IPS-NIHi7 (cell line): ENCODE data around the gene TAOK3.
A peak's percentile ranks its signal among the peaks of the same experiment; 100 is the strongest.

Source experiments
- DNase-seq: peaks from one replicate; pipeline ENCODE4 v3.0.0; 2012; ENCODE audit warnings: mixed read lengths; ENCODE audit errors: extremely low spot score

TAOK3 gene

DNA sequence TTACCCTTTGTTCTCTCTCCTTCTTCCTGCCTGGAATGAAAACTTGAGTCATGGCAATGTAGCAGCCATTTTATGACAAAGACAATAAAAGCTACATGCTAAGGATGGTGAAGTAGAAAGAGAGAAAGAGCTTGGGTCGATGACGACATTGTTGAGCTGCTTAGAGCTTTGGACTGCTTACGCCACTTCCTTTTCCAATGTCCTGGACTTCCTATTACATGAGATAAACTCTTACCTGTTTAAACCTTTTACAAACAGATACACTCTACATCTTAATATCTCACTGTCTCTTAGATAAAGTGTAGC is 166.6 kb downstream of the TAOK3 start:
- no peak for DNase-seq

DNA sequence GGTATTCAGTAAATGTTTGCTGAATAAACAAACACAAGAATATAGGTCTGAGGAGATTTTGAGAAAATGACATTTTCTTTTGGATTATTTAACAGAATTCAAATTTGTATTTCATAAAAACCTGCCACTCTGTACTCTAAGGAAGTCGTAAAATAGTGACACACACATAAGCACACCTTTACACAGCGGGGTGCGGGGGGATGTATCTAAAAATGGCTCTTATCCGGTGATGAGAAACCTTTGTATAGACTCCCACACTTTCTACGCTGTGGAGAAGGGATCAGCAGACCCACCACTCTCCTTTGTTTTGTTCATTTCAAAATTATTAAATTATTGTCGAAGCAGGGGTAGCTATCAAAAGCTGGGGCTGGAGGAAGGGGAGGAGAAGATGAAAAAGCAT is 178.7 kb downstream of the TAOK3 start:
- DNase-seq = no peak

DNA sequence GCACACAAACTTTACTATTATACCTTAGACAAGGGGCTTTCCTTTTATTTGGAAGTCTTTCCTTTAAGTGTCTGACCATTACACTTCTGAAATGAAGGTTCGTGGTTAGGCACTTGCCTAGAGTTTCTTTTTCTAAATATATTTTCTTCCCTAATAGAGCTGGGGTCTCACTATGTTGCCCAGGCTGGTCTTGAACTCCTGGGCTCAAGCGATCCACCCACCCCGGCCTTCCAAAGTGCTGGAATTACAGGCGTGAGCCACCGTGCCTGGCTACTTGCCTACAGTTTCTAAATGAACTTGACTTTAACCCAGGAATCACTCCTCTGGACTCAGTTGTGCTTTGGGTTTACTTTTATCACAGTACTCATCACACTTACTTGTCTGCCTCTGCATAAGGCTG is 179.2 kb downstream of the TAOK3 start:
- no peak for DNase-seq

DNA sequence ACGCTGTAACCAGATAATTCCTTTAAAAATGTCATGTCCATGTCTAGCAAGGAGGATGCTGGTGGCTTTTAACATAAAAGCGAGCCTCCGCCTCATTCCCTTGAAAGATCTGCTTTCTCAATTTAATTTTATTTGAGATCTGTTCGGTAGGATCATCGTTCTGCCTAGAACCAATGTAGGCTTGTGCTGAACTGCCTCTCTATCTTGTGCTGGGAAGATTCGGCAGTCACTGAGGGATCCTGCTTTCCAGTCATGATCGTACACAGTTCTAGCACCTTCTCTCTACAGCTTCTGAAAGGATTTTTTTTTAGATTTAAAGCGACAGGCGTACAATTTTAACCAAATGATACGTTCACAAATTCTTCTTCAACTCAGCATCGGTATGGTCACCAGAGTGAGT is 182.4 kb downstream of the TAOK3 start:
- DNase-seq = no peak

- peak; percentile 54 for DNase-seq
These were observed 182.9 kb downstream of the TAOK3 start for GRCh38 chr12:118189741-118190191.

- no peak for DNase-seq
These were observed 183.9 kb downstream of the TAOK3 start for GRCh38 chr12:118188690-118189371.

DNA sequence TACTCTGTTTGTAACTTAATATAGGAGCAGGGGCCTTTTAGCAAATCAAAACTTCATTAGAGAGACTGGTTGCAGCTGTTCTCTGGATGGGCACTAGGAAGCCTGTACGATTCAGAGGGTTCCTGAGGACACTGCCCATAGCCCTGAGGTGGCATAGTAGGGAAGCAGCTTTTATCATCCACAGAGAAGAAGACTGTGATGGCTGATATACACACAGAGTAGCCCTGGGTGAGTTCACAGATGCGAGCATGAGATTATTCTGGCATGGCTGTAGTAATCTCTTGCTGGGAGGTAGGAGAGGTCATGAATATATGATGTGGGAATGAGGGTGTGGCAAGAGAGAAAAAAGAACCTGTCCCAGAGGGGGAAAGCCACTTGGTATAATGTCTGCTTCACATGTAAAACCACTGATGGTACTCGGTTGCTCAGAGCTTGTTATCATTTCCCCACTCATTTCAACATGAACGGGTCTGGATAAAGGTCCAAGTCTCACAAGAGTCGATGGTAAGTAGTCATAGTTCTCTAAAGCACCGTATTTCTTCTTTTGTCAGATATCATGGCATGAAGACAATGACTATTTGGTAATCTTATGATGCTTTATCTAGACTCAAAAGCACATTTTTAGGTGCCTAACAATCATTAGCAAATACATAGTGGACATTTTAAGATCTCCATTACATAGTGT is 184.8 kb downstream of the TAOK3 start:
- DNase-seq = no peak

- DNase-seq = no peak
These were observed 186.9 kb downstream of the TAOK3 start for GRCh38 chr12:118185602-118186397.

- no peak for DNase-seq
These were observed 189.0 kb downstream of the TAOK3 start for GRCh38 chr12:118183711-118184110.

DNA sequence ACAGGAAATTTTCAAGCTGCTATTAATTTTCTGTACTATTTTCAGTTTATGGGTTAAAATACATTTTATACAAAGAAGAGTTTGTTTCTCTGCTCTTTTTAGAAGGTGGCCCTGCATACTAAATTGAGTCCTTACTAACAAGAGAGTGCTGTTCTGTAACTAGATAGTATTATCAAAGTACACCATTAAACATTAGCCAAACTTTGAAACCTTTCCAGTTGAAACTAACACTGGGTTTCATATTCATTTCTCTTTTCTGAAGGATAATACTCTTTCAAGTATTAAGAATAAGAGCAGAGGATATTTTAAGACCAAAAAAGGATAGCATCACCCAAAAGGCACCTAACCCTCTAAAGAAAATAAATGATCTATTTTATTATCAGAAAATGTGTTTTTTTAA is 189.6 kb downstream of the TAOK3 start:
- DNase-seq = no peak

DNA sequence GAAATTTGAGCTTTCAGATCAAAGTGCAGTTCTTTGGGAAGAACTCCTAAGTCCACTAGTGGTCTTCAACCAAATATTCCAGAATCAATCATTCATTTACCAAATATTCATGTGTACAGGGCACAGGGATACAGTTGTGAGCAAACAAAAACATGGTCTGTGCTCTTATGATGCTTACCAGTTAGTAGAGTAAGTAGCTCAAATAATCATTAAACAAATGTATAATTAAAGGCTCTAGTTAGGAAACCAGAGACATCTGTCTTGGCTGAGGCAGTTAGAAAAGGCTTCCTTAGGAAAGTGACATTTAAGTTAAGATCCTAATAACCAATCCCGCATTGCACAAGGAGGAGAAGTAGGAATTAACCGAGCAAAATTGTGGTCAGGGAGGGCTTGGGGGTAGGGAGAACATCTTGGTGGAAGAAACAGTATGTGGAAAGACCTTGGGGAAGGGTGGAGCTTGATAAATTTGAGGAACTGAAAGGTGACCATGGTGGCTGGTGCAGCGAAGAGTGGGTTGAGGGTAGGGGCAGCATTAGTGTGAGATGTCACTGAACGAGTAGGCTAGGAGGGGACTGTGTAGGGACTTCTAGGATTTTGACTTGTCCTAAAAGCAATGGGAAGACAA is 196.8 kb downstream of the TAOK3 start:
- DNase-seq = no peak

- DNase-seq = no peak
These were observed 205.8 kb downstream of the TAOK3 start for GRCh38 chr12:118166946-118167345.

DNA sequence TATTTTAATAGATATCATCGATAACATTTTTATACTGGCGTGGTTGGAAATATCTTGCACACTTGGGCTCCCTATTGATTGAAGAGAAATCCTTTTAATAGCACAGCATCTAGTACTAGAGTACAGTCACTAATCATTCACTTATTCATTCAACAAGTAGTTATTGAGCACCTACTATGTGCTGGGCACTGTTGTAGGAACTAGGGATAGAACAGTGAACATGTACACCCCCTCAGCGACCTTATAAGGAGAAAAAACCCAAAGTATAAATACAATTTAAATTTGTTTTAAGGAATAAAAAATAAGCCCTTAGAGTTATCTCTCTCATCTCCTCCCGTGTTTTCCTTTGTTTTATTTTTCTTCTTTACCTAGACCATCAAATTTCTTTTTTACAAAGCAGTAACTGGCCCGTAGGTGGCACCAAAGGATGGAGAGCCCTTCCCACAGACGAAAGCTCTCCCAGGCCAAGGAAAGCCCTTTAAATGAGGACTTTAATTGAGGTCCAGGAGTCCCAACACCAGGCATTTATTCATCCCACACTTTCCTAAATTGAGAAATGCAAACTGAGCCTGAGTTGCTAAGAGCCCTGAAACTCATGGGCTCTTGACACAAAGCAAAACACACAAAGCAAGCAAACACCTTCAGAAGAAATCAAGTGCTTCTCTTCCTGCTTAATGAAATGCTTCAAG is 207.8 kb downstream of the TAOK3 start:
- peak; percentile 69 for DNase-seq

- DNase-seq = no peak
These were observed 212.2 kb downstream of the TAOK3 start for GRCh38 chr12:118160536-118160935.

DNA sequence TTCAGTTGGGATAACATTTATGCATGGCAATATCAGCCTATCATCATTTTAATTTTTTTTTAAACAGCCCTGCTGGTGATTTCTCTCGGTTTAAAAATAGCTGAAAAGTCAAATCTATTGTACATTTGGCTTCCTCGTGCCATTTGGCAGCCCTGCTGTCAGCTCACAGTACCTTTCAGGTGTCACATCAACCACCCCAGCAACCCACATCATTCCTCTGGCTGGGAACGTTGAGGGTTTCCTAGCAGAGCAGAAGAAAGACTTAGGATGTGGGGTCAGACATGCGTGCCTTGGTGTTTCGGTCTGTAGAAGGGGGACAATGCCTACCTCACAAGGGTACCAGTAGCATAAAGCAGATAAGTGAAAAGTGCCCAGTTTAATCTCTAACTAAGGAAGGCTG is 221.0 kb downstream of the TAOK3 start:
- DNase-seq = no peak

DNA sequence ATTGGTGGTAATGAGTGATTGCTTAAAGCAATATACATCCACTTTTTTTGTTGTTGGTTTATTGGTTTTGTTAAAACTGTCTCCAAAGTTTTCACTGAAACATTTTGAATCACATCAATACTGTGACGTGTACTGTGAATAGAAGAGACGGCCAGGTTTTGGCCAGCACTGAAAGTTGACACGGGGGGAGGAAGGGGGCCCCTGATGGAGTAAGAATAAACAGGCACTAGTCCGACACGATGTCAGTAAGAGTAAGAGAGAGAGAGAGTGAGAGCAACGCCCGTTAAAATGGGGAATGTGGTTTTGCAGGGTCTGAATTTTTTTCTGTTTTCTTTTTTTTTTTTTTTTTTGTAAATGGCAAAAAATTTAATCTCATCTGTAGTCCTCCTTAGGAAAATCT is 222.1 kb downstream of the TAOK3 start:
- no peak for DNase-seq

- DNase-seq = no peak
These were observed 224.4 kb downstream of the TAOK3 start for GRCh38 chr12:118148287-118148686.

DNA sequence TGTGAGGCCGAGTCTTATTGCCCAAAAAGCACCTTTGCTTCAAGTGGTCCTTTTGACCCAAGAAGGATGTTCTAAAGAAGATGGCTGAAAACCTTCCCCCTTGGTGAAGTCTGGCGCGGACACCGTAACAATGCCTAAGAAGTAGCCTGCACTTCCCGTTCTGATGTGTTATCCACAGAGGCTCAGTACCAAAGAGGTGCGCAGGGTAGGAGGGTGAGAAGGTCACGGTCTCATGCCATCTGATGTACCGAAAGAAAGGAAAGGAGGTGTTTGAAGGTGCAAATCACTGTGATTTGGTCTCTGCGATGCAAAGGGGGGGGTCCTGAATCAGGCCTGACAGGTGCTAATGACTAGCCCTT is 226.9 kb downstream of the TAOK3 start:
- no peak for DNase-seq

- no peak for DNase-seq
These were observed 227.5 kb downstream of the TAOK3 start for GRCh38 chr12:118145113-118145797.

GRCh38 chr12:118144499-118144898 is 228.2 kb downstream of the TAOK3 start:
- DNase-seq = no peak

DNA sequence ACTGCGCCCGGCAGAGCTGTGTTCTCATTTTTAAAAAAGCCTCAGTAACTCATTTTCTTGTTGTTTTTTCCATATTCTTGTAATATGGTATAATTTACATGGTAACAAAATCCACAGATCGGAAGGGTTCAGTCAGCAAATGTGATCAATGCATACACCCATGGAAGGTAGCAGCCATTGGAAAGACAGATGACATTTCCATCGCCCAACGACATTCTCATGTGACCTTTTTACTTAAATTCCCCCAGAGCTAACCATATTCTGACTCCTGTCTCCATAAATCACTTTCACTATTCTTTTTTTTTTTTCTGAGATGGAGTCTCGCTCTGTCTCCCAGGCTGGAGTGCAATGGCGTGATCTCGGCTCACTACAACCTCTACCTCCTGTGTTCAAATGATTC is 231.9 kb downstream of the TAOK3 start:
- no peak for DNase-seq
